AG09319 (cell line): ENCODE measurements around the gene MAP3K7.

Experiments used
- DNase-seq: peaks from one replicate; pipeline ENCODE4 v3.0.0-alpha.2; 2010; ENCODE audit warnings: low read depth; ENCODE audit errors: extremely low read depth
- CTCF ChIP-seq: IDR thresholded peaks from 2 replicates; pipeline ENCODE4 v1.5.1; 2011; ENCODE audit warnings: low read depth, mild to moderate bottlenecking, inconsistent platforms, low read length, moderate library complexity

MAP3K7 gene

GRCh38 chr6:90463874-90464273 is 123.0 kb downstream of the MAP3K7 start:
- TF ChIP-seq CTCF: no peak
- no peak for DNase-seq
